ENCODE data around the gene CLIC5. TPM values are rescaled to one million over a fixed set of nuclear protein-coding genes. Genes with fewer than 3 reads are reported as not detected.

The CLIC5 gene
- total RNA-seq, 1 experiment from 2014 or later, result 0.20 TPM

- Histone ChIP-seq H3K14ac (ENCODE audit: insufficient read depth, low read length) (no peak overlapping the region), H4K20me1 (ENCODE audit: control insufficient read depth, insufficient read depth, insufficient read length) (no peaks in the 10 kb centered on the region), H3T11ph (ENCODE audit: low read length) (no peak overlapping the region), H2BK120ac (ENCODE audit: low read depth, low read length, poor library complexity, severe bottlenecking) (no peak overlapping the region), H4K5ac (ENCODE audit: insufficient read length, low read depth, low read length) (no peak overlapping the region), H2BK5ac (ENCODE audit: insufficient read length, low read length) (no peak overlapping the region), H3K4me2 (ENCODE audit: insufficient read depth, insufficient read length, low read length) (no peak overlapping the region), H3K18ac (ENCODE audit: insufficient read length, low read depth, low read length) (no peak overlapping the region), H3K56ac (ENCODE audit: insufficient read length, low read depth, low read length) (no peak overlapping the region), H3K4ac (ENCODE audit: low read depth, low read length) (no peak overlapping the region), H3K79me1 (ENCODE audit: insufficient read depth, low read depth, low read length, poor library complexity, severe bottlenecking) (no peaks in the 10 kb centered on the region), H3K27me3 (ENCODE audit: insufficient read depth, low read length) (no peaks in the 10 kb centered on the region), H3K9me3 (ENCODE audit: control insufficient read depth, low read depth, low read length) (no peaks in the 10 kb centered on the region), H3K27ac (ENCODE audit: insufficient read length, low read depth, low read length) (no peak overlapping the region), H4K91ac (ENCODE audit: insufficient read length, low read depth, low read length) (no peak overlapping the region), H4K8ac (replicated peaks; ENCODE audit: insufficient read length, low read depth, low read length) (no peak overlapping the region), H3K4me1 (ENCODE audit: insufficient read depth, low read length) (no peaks in the 10 kb centered on the region), H3K23me2 (ENCODE audit: insufficient read length, low read depth, low read length, poor library complexity, severe bottlenecking) (no peaks in the 10 kb centered on the region), H2AK5ac (ENCODE audit: insufficient read length, low read length) (no peak overlapping the region), H2BK12ac (ENCODE audit: insufficient read length, low read depth, low read length) (no peak overlapping the region), H3K9ac (ENCODE audit: extremely low read depth, insufficient read length, low read length) (no peak overlapping the region), H2BK20ac (ENCODE audit: low read depth, low read length, poor library complexity, severe bottlenecking) (no peak overlapping the region), H2AFZ (ENCODE audit: low read length) (no peak overlapping the region), H2BK15ac (ENCODE audit: low read depth, low read length) (no peak overlapping the region), H3K79me2 (ENCODE audit: insufficient read depth, low read length) (no peaks in the 10 kb centered on the region), H3K23ac (ENCODE audit: insufficient read length, low read depth, low read length) (no peak overlapping the region)
- no peak for DNase-seq
- Mint-ChIP-seq H3K4me1 (peaks cover 0 to 9% of the 10 kb centered on the region in 2 experiments; a peak in 2 of 4 replicates), H3K27ac (no peak overlapping the region), H3K4me3 (no peak overlapping the region), H3K9me3 (no peaks in the 10 kb centered on the region; a peak in 1 of 5 replicates), H3K27me3 (ENCODE audit: low read depth) (no peaks in the 10 kb centered on the region), H3K36me3 (ENCODE audit: insufficient read depth in 1 of 3, low read depth in 3 of 3) (no peaks in the 10 kb centered on the region)
- TF ChIP-seq, protein P1, sequence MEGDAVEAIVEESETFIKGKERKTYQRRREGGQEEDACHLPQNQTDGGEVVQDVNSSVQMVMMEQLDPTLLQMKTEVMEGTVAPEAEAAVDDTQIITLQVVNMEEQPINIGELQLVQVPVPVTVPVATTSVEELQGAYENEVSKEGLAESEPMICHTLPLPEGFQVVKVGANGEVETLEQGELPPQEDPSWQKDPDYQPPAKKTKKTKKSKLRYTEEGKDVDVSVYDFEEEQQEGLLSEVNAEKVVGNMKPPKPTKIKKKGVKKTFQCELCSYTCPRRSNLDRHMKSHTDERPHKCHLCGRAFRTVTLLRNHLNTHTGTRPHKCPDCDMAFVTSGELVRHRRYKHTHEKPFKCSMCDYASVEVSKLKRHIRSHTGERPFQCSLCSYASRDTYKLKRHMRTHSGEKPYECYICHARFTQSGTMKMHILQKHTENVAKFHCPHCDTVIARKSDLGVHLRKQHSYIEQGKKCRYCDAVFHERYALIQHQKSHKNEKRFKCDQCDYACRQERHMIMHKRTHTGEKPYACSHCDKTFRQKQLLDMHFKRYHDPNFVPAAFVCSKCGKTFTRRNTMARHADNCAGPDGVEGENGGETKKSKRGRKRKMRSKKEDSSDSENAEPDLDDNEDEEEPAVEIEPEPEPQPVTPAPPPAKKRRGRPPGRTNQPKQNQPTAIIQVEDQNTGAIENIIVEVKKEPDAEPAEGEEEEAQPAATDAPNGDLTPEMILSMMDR (conservative IDR thresholded peaks at IDR 0.05), result no peak
- WGBS (ENCODE audit: extremely low coverage, insufficient read length, low lambda C conversion rate), result no CpG with 5 or more reads among the region's 7 CpGs
Measured at GRCh38 chr6:45984347-45984746, 31.3 kb downstream of the CLIC5 start.

Measured in H9 (cell line).